Esophagus squamous epithelium (tissue), 5 donors: ENCODE measurements around the gene PHYHIPL. TPM values are rescaled to one million over a fixed set of nuclear protein-coding genes. Genes with fewer than 3 reads are reported as not detected.

ENCODE experiments used
- DNase-seq: peaks from one replicate; lab custom pipeline; 2025; lab: John Stamatoyannopoulos, UW
- H3K27ac ChIP-seq, 4 donors: fragments of 200-600 bp; sonication (generic); one replicate each; pipeline ENCODE4 v1.5.1; 2016 to 2019; ENCODE audit warnings: mild to moderate bottlenecking in 1 of 4
- H3K27me3 ChIP-seq, 4 donors: fragments of 200-600 bp; sonication (generic); 1 replicate in 3 of 4; 2 replicates in 1 of 4; pipeline versions ENCODE4 v1.5.1 to v1.6.0; 2017 to 2021; ENCODE audit warnings: antibody characterized with exemption in 1 of 4
- H3K36me3 ChIP-seq, 3 donors: fragments of 200-600 bp; sonication (generic); one replicate each; pipeline ENCODE4 v1.5.1; 2016 to 2019
- H3K4me1 ChIP-seq, 3 donors: fragments of 200-600 bp; sonication (generic); one replicate each; pipeline ENCODE4 v1.5.1; 2017 to 2019
- H3K4me3 ChIP-seq, 4 donors: fragments of 200-600 bp; sonication (generic); 1 replicate in 3 of 4; 2 replicates in 1 of 4; pipeline ENCODE4 v1.5.1; 2016 to 2019; ENCODE audit warnings: mild to moderate bottlenecking in 2 of 4, moderate library complexity in 1 of 4
- H3K9me3 ChIP-seq, 3 donors: fragments of 200-600 bp; sonication (generic); one replicate each; pipeline ENCODE4 v1.5.1; 2016 to 2019
- CTCF ChIP-seq, 6 experiments: fragments of 450-650 bp in 4 of 6; fragments of 200-600 bp in 2 of 6; sonication (generic) in 2 of 6; IDR thresholded peaks; one replicate each; pipeline ENCODE4 v1.5.1; 2016 to 2019; ENCODE audit warnings: antibody characterized with exemption in 6 of 6, mild to moderate bottlenecking in 4 of 6, moderate library complexity in 4 of 6
- POLR2A ChIP-seq, 4 donors: fragments of 450-650 bp; IDR thresholded peaks; one replicate each; pipeline ENCODE4 v1.6.1; 2017; ENCODE audit warnings: antibody characterized with exemption in 4 of 4, mild to moderate bottlenecking in 4 of 4, moderate library complexity in 3 of 4
- WGBS, 2 donors: methylation state at CpG; one replicate each; pipeline ENCODE4 v1.1.5; 2018; 5-methylcytosine and 5-hydroxymethylcytosine counted together
- intact Hi-C: fragments of 100-400 bp; cut with DNase I; formaldehyde crosslinking; loops from one replicate; pipeline ENCODE4 v1.15.0; 2022
- total RNA-seq, 4 donors: library from RNA; depleted of rRNA; stranded (reverse); fragments of >200 nt; gene quantifications; one replicate each; pipeline ENCODE4 v1.1.0, GENCODE V29; 2016
- donor health status: DM: yes; HTN: yes; CAD: no.

The PHYHIPL gene
- total RNA-seq, 4 donors from 2014 or later: 0.19 TPM; not detected in 3

GRCh38 chr10:59227136-59227673 lies 50.8 kb downstream of the PHYHIPL start:
- intact Hi-C loops: no loop called here
- TF ChIP-seq POLR2A (IDR thresholded peaks at IDR 0.05) (no peak), CTCF (IDR thresholded peaks at IDR 0.05) (no peak)
- no peaks in the 10 kb centered on the region for H3K36me3 ChIP-seq
- no peaks in the 10 kb centered on the region for H3K4me1 ChIP-seq
- no peak overlapping the region for H3K27ac ChIP-seq
- no peak for DNase-seq
- H3K4me3 ChIP-seq: no peak overlapping the region
- no peaks in the 10 kb centered on the region for H3K27me3 ChIP-seq
- H3K9me3 ChIP-seq: no peaks in the 10 kb centered on the region
- WGBS, 2 donors: 84 to 87% methylated on average over 3 of the region's 3 CpGs

- H3K4me3 ChIP-seq: no peak overlapping the region
- no peak for DNase-seq
- intact Hi-C loops: no loop called here
- no peaks in the 10 kb centered on the region for H3K27me3 ChIP-seq
- no peaks in the 10 kb centered on the region for H3K9me3 ChIP-seq
- H3K4me1 ChIP-seq: no peaks in the 10 kb centered on the region
- WGBS, 2 donors: 86 to 93% methylated on average over 4 of the region's 4 CpGs
- no peak overlapping the region for H3K27ac ChIP-seq
- TF ChIP-seq CTCF (IDR thresholded peaks at IDR 0.05) (no peak), POLR2A (IDR thresholded peaks at IDR 0.05) (no peak)
- H3K36me3 ChIP-seq: no peaks in the 10 kb centered on the region
Observed at GRCh38 chr10:59229441-59229840, 53.0 kb downstream of the PHYHIPL start.

- DNase-seq: no peak
- Histone ChIP-seq H3K27ac (no peak overlapping the region), H3K4me1 (no peaks in the 10 kb centered on the region), H3K27me3 (no peaks in the 10 kb centered on the region), H3K36me3 (no peaks in the 10 kb centered on the region), H3K4me3 (no peak overlapping the region), H3K9me3 (no peaks in the 10 kb centered on the region)
- WGBS, 2 donors: 58 to 66% methylated on average over 3 of the region's 3 CpGs
- TF ChIP-seq CTCF (IDR thresholded peaks at IDR 0.05): no peak
- TF ChIP-seq POLR2A (IDR thresholded peaks at IDR 0.05): no peak
- intact Hi-C loops: no loop called here
Observed at GRCh38 chr10:59234194-59234593, 57.8 kb downstream of the PHYHIPL start.

GRCh38 chr10:59234816-59235429 lies 58.5 kb downstream of the PHYHIPL start:
- no peak for DNase-seq
- no peak overlapping the region for H3K4me3 ChIP-seq
- no peaks in the 10 kb centered on the region for H3K36me3 ChIP-seq
- intact Hi-C loops: loop anchor here (5.0 kb wide), 1 partner anchor 382 kb away; no protein-coding TSS in a partner anchor
- no peak overlapping the region for H3K27ac ChIP-seq
- no peaks in the 10 kb centered on the region for H3K4me1 ChIP-seq
- no peaks in the 10 kb centered on the region for H3K27me3 ChIP-seq
- TF ChIP-seq CTCF (IDR thresholded peaks at IDR 0.05) (peak in 5 of 6 experiments; percentile 23 to 61 (median 42)), POLR2A (IDR thresholded peaks at IDR 0.05) (no peak)
- H3K9me3 ChIP-seq: no peaks in the 10 kb centered on the region

- no peak for TF ChIP-seq CTCF (IDR thresholded peaks at IDR 0.05)
- no peak for TF ChIP-seq POLR2A (IDR thresholded peaks at IDR 0.05)
- no peak overlapping the region for H3K4me3 ChIP-seq
- H3K4me1 ChIP-seq: no peaks in the 10 kb centered on the region
- no peak overlapping the region for H3K27ac ChIP-seq
- no peaks in the 10 kb centered on the region for H3K36me3 ChIP-seq
- no peaks in the 10 kb centered on the region for H3K9me3 ChIP-seq
- intact Hi-C loops: loop anchor here (5.0 kb wide), 1 partner anchor 381 kb away; no protein-coding TSS in a partner anchor
- H3K27me3 ChIP-seq: no peaks in the 10 kb centered on the region
- 78 to 82% methylated on average over 4 of the region's 4 CpGs for WGBS, 2 donors
- DNase-seq: no peak
Observed at GRCh38 chr10:59236064-59236697, 59.7 kb downstream of the PHYHIPL start.
